RWPE1 (cell line): ENCODE results near the gene EXOSC9.
A peak's percentile ranks its signal among the peaks of the same experiment; 100 is the strongest.
"Not testable (repeated sequence)": the region's sequence is repeated elsewhere in the genome, so short reads cannot be mapped to it uniquely, and the experiment has no call there.

Experiments used
- CTCF ChIA-PET: fragments of 350-600 bp; sonication (Branson Sonifier 250); formaldehyde crosslinking; extraction: SDS; loops from one replicate; lab custom pipeline; 2021; lab: Yijun Ruan, JAX
- POLR2A ChIA-PET: fragments of 400-600 bp; formaldehyde crosslinking; extraction: SDS; loops from one replicate; lab custom pipeline; 2020; ENCODE audit warnings: antibody characterized with exemption; ENCODE audit not compliant: low non-redundant PET; lab: Yijun Ruan, JAX
- DNase-seq: peaks from one replicate; pipeline ENCODE4 v3.0.0; 2012; ENCODE audit warnings: low spot score
- H3K27ac ChIP-seq: fragments of 450-650 bp; 2 replicates; pipeline ENCODE4 v1.5.1; 2017
- CTCF ChIP-seq: fragments of 450-650 bp; conservative IDR thresholded peaks from 2 replicates; pipeline ENCODE4 v1.5.1; 2017; ENCODE audit warnings: low read depth, mild to moderate bottlenecking

EXOSC9 gene, protein sequence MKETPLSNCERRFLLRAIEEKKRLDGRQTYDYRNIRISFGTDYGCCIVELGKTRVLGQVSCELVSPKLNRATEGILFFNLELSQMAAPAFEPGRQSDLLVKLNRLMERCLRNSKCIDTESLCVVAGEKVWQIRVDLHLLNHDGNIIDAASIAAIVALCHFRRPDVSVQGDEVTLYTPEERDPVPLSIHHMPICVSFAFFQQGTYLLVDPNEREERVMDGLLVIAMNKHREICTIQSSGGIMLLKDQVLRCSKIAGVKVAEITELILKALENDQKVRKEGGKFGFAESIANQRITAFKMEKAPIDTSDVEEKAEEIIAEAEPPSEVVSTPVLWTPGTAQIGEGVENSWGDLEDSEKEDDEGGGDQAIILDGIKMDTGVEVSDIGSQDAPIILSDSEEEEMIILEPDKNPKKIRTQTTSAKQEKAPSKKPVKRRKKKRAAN

GRCh38 chr4:121800961-121801714, at the start of gene EXOSC9:
TSS of gene EXOSC9 (plus strand) at chr4:121801323. CDS start at chr4:121801425, 102 bp downstream.
- ChIA-PET CTCF (interaction anchor here (1.7 kb wide), 1 partner anchor 24 kb away, joined by 7 read pairs; no protein-coding TSS in a partner anchor), POLR2A (interaction anchor here (0.6 kb wide), 1 partner anchor 18 kb away, joined by 5 read pairs; no protein-coding TSS in a partner anchor)
- peak within 1 kb of the TSS; percentile 87 for H3K27ac ChIP-seq
- DNase-seq = peak; percentile 82
- TF ChIP-seq CTCF = no peak

- CTCF ChIA-PET, DNase-seq, H3K27ac ChIP-seq, POLR2A ChIA-PET: not testable (repeated sequence)
These were observed 49.0 kb upstream of the EXOSC9 start for GRCh38 chr4:121752142-121752541.

GRCh38 chr4:121758925-121759568, 42.1 kb upstream of the EXOSC9 start:
- ChIA-PET POLR2A (no interaction called here), CTCF (interaction anchor here (0.6 kb wide), 1 partner anchor 38 kb away, joined by 5 read pairs; no protein-coding TSS in a partner anchor)
- no peak overlapping the region for H3K27ac ChIP-seq
- no peak for DNase-seq
- TF ChIP-seq CTCF = no peak

- ChIA-PET POLR2A (no interaction called here), CTCF (no interaction called here)
These were observed 40.9 kb upstream of the EXOSC9 start for GRCh38 chr4:121760205-121760604.

GRCh38 chr4:121764303-121764701, 36.8 kb upstream of the EXOSC9 start:
- H3K27ac ChIP-seq = no peak overlapping the region
- ChIA-PET CTCF (interaction anchor here (0.5 kb wide), 1 partner anchor 510 kb away, joined by 4 read pairs; no protein-coding TSS in a partner anchor), POLR2A (no interaction called here)
- TF ChIP-seq CTCF = no peak
- DNase-seq = no peak

More at GRCh38 chr4:121760205-121760604, 40.9 kb upstream of the EXOSC9 start:
- DNase-seq = no peak
- no peak for TF ChIP-seq CTCF
- no peak overlapping the region for H3K27ac ChIP-seq

DNA sequence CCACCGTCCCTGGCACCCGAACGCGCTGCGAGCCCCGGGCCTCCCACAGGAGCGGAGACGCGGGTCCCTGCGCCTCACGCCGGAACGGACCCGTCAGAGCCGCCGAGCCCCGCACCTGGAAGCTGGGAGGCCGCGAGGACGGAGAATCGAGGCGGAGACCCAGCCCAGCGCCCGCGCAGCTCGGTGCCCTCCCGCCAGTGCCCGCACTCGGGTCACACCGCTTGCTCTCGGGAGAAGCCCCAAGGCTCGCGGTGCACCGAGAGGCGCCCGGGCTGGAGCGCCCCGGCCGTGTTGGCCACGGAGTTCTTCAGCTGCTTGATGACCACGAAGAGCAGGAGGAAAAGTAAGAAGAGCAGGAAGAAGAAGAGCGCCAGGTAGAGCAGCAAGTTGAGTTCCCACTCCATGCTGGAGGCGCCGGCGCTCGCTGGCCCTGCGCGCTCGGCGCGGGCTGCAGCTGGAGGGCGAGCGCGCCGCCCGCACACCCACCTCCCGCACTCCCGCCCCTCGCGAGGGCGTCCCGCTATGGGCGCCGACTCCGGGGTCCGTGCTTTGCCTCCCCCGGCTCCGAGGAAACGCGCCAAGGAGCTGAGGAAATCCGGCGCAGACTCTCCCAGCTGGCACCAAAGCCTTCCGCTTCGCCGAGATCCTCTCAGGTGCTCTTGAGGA, 36.3 kb upstream of the EXOSC9 start, which contains the start of gene SMIM43:
Gene SMIM43, minus strand, starts transcription at position 463 of the 666 bp plus-strand sequence. Its CDS starts 59 bp downstream, at position 404.
- CTCF ChIA-PET = no interaction called here
- no peak for TF ChIP-seq CTCF
- H3K27ac ChIP-seq = no peak within 1 kb of the TSS
- peak; percentile 5 for DNase-seq
- POLR2A ChIA-PET = no interaction called here
